ENCODE data around the gene NPY.

DNA sequence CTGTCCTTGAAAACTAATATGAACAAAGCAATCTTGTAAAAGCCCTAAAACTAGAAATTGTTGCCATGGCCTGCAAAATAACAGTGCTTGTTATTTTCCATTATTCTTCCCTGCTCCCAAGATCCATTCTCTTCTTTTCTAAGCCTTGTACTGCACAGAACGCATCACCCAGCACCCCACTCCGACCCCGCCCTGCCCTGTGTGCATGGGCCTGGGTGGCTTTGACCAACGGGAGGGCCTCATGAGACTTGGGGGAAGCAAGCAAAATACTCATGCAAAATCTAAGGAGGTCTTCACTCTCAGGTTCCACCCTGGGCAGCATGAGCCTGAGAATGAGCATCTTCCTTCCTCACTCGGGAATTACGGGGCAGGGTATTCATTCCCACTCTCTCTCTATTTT is 32.4 kb downstream of the NPY start:
- TF ChIP-seq, protein P1, sequence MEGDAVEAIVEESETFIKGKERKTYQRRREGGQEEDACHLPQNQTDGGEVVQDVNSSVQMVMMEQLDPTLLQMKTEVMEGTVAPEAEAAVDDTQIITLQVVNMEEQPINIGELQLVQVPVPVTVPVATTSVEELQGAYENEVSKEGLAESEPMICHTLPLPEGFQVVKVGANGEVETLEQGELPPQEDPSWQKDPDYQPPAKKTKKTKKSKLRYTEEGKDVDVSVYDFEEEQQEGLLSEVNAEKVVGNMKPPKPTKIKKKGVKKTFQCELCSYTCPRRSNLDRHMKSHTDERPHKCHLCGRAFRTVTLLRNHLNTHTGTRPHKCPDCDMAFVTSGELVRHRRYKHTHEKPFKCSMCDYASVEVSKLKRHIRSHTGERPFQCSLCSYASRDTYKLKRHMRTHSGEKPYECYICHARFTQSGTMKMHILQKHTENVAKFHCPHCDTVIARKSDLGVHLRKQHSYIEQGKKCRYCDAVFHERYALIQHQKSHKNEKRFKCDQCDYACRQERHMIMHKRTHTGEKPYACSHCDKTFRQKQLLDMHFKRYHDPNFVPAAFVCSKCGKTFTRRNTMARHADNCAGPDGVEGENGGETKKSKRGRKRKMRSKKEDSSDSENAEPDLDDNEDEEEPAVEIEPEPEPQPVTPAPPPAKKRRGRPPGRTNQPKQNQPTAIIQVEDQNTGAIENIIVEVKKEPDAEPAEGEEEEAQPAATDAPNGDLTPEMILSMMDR (IDR thresholded peaks at IDR 0.05; ENCODE audit: insufficient read depth, low read length, poor library complexity, severe bottlenecking): no peak
- no peak for TF ChIP-seq EZH2phosphoT487 (conservative IDR thresholded peaks at IDR 0.05; ENCODE audit: low read length)

All from SU-DHL-6 (cell line).